Measurements from ENCODE around the gene PNP. TPM values are rescaled to one million over a fixed set of nuclear protein-coding genes. Genes with fewer than 3 reads are reported as not detected.

PNP gene
- total RNA-seq, 4 donors from 2014 or later, result 17.0 to 37.5 (median 27.6) TPM

DNA sequence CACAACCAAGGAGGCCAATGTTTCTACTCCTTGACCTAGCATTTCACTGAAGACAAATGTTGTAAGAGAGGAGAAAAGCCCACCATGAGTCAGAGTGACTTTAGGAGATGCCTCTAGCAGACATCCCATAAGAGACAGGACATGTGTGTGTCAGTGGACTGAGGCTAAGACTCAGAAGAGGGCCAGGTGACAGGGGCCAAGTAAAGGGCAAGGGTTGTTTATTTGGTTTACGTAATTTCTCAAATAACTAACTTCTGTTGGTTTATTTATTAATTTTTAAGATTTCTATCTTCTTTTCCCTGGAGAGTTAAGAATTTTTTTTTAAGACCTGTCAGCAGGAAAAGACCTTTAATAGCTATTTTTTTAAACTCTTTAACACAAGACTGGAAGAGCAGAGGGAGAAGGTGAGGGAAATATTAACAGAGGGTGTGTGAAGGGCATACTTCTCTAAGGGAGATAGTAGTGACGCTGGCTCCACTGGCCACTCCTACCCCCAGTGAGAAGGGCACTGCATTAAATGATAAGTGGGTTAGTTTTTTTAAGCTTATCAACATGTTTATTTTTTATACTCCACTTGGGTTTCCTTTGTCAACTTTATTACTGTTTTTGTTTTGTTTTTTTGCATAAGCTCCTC, 3.4 kb downstream of the PNP start:
- Histone ChIP-seq H3K27me3 (no peaks in the 10 kb centered on the region), H3K4me3 (no peak overlapping the region), H3K27ac (no peak overlapping the region), H3K4me1 (peaks cover 0 to 21% (median 14%) of the 10 kb centered on the region in 4 donors), H3K36me3 (peaks cover 0 to 53% (median 14%) of the 10 kb centered on the region in 3 donors), H3K9me3 (no peaks in the 10 kb centered on the region)
- TF ChIP-seq, protein P1, sequence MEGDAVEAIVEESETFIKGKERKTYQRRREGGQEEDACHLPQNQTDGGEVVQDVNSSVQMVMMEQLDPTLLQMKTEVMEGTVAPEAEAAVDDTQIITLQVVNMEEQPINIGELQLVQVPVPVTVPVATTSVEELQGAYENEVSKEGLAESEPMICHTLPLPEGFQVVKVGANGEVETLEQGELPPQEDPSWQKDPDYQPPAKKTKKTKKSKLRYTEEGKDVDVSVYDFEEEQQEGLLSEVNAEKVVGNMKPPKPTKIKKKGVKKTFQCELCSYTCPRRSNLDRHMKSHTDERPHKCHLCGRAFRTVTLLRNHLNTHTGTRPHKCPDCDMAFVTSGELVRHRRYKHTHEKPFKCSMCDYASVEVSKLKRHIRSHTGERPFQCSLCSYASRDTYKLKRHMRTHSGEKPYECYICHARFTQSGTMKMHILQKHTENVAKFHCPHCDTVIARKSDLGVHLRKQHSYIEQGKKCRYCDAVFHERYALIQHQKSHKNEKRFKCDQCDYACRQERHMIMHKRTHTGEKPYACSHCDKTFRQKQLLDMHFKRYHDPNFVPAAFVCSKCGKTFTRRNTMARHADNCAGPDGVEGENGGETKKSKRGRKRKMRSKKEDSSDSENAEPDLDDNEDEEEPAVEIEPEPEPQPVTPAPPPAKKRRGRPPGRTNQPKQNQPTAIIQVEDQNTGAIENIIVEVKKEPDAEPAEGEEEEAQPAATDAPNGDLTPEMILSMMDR (IDR thresholded peaks at IDR 0.05), result no peak
- TF ChIP-seq EP300 (IDR thresholded peaks at IDR 0.05), result no peak
- no peak for TF ChIP-seq POLR2A (IDR thresholded peaks at IDR 0.05)
- 91 to 92% methylated on average over 2 of the region's 2 CpGs for WGBS, 2 donors
- no peak for DNase-seq (ENCODE audit: low spot score in 2 of 2)

DNA sequence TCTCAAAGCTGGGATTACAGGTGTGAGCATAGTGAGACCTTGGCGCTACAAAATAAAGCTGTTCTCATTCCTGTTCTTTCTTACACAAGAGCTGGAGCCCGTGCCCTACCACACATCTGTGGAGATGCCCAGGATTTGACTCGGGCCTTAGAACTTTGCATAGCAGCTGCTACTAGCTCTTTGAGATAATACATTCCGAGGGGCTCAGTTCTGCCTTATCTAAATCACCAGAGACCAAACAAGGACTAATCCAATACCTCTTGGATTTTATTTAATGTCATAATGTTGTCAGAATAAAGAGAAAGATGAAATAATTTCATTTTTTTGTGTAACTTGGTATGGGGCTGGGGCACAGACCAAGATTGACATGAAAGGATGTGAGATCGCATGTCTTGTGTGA, 7.6 kb downstream of the PNP start:
- Histone ChIP-seq H3K9me3 (no peaks in the 10 kb centered on the region), H3K4me1 (peaks cover 0 to 16% (median 0%) of the 10 kb centered on the region in 4 donors), H3K36me3 (peaks cover 0 to 53% (median 14%) of the 10 kb centered on the region in 3 donors), H3K27ac (peak overlapping the region in 1 of 4 donors; percentile 51), H3K27me3 (no peaks in the 10 kb centered on the region), H3K4me3 (no peak overlapping the region)
- TF ChIP-seq POLR2A (IDR thresholded peaks at IDR 0.05) (no peak), EP300 (IDR thresholded peaks at IDR 0.05) (no peak)
- TF ChIP-seq, protein P1 (IDR thresholded peaks at IDR 0.05), result no peak
- DNase-seq (ENCODE audit: low spot score in 2 of 2), result no peak
- WGBS, 2 donors, result 88 to 89% methylated on average over 5 of the region's 5 CpGs

DNA sequence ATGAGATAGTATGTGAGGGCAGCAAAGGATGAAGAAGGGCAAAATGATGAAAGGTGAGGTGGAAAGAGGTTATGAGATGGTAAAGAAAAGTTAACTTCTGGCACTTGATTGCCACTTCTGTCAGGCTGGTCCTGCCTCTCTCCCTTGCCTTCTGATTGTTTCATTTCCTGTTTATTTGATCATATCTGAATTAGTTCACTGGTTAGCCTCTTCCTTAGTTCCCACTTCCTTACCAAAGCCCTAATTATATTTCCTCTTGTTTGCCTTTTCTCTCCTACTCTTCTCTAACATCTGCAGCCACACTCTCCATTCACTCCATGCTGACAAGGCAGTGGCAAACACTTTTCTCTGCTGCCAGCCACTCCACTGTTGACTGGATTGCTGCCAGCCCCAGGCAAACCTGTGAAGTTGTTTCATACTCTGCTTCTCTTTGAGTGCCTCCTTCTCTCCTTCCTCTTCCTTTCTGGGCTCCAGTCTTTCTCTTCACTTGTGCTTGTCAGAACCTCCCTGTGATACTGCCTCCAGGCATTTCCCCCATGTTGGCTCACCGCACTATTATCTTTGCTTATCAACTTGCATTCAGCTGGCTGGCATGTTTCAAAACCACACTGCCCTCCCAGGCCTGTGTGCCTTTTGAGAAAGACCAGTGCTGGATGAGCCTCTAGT, 8.1 kb downstream of the PNP start:
- DNase-seq (ENCODE audit: low spot score in 2 of 2), result no peak
- H3K9me3 ChIP-seq, result no peaks in the 10 kb centered on the region
- peak overlapping the region in 2 of 4 donors; percentile 35 to 51 for H3K27ac ChIP-seq
- no peak for TF ChIP-seq POLR2A (IDR thresholded peaks at IDR 0.05)
- TF ChIP-seq EP300 (IDR thresholded peaks at IDR 0.05), result peak in 1 of 2 donors; percentile 15
- WGBS, 2 donors, result 61 to 66% methylated on average over 1 of the region's 1 CpG
- no peaks in the 10 kb centered on the region for H3K27me3 ChIP-seq
- peaks cover 0 to 51% (median 14%) of the 10 kb centered on the region in 3 donors for H3K36me3 ChIP-seq
- peaks cover 0 to 16% (median 0%) of the 10 kb centered on the region in 4 donors for H3K4me1 ChIP-seq
- H3K4me3 ChIP-seq, result no peak overlapping the region

DNA sequence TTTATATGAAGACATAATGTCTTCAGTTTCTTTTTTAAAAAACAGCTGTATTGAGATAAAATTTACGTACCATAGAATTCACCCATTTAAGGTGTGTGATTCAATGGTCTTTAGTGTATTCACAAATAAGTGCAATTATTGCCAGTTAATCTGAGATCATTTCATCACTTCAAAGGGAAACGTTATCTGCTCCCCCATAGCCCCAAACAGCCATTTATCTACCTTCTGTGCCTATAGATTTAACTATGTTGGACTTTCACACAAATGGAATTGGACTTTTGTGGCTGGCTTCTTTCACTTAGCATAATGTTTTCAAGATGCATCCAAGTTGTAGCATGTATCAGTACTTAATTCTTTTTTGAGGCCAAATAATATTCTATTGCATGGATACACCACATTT, 9.7 kb downstream of the PNP start:
- H3K36me3 ChIP-seq, result peaks cover 0 to 37% (median 14%) of the 10 kb centered on the region in 3 donors
- TF ChIP-seq EP300 (IDR thresholded peaks at IDR 0.05) (no peak), POLR2A (IDR thresholded peaks at IDR 0.05) (no peak)
- TF ChIP-seq, protein P1 (IDR thresholded peaks at IDR 0.05), result no peak
- no peak overlapping the region for H3K27ac ChIP-seq
- peaks cover 0 to 16% (median 0%) of the 10 kb centered on the region in 4 donors for H3K4me1 ChIP-seq
- H3K4me3 ChIP-seq, result no peak overlapping the region
- WGBS, 2 donors, result 87 to 91% methylated on average over 2 of the region's 2 CpGs
- DNase-seq (ENCODE audit: low spot score in 2 of 2), result no peak
- H3K9me3 ChIP-seq, result no peaks in the 10 kb centered on the region
- H3K27me3 ChIP-seq, result no peaks in the 10 kb centered on the region

DNA sequence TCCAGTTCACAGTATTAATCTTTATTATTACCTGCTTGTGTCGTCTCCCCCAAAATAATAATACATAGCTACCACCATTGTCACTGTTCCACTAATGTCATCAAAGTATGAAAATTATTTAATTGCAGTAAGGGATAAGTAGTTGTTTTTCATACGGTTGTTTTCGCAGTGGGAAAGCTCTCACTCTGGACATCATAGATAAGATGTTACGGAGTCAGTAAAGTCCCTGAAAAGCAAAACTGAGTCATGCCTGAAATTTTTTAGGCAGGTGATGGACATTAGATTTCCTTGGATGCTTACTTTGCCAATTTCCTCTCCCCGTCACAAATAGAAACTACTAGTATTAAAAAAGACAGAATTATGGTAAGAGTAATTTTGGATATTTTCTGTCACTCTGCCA, 13.2 kb downstream of the PNP start:
- TF ChIP-seq, protein P1 (IDR thresholded peaks at IDR 0.05), result no peak
- peaks cover 0 to 3% (median 0%) of the 10 kb centered on the region in 3 donors for H3K36me3 ChIP-seq
- peaks cover 0 to 6% (median 0%) of the 10 kb centered on the region in 4 donors for H3K4me1 ChIP-seq
- no peaks in the 10 kb centered on the region for H3K27me3 ChIP-seq
- 81 to 86% methylated on average over 5 of the region's 5 CpGs for WGBS, 2 donors
- no peak for DNase-seq (ENCODE audit: low spot score in 2 of 2)
- no peak overlapping the region for H3K4me3 ChIP-seq
- no peak overlapping the region for H3K27ac ChIP-seq
- H3K9me3 ChIP-seq, result no peaks in the 10 kb centered on the region
